ENCODE results near the gene OLFML2B.

Gene OLFML2B

GRCh38 chr1:162004441-162004950 lies 19.2 kb downstream of the OLFML2B start:
- DNase-seq: no peak

GRCh38 chr1:162003830-162004215 lies 19.8 kb downstream of the OLFML2B start:
- DNase-seq: no peak

DNA sequence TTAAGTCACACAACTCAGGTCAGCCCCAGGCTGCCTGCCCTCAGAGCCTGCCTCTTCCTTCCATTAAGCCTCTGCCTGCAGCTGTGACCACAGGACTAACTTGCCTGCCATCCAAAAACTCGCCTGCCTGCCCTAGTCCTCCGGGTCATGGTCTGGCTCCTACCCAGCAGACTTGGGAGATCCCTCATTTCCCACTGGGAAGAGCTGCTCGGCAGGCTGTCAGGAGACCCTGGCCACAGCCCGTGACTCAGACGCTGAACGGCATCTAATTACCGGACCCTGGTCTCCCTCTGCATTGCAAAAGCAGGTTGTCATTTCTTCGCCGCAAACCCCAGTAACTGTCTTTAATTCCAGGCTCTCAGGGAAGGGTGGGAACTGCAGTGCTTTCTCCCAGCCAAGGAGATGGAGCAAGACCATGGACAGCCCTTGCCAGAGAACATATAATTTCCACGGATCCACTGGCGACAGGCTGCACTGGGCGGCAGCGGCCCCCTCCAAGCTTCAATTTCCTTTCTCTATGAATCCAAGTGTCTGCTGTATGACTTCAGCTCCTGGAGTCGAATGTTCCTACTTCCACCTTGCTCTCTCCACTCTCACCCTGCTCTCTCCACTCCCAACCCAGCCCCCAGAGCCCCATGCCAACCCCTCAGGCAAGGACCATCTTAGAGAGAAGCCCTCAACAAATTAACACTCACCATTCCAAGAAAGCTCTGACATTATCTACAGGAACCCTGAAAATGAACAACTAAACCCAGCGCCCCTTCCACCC lies 20.4 kb downstream of the OLFML2B start:
- no peak for DNase-seq

DNA sequence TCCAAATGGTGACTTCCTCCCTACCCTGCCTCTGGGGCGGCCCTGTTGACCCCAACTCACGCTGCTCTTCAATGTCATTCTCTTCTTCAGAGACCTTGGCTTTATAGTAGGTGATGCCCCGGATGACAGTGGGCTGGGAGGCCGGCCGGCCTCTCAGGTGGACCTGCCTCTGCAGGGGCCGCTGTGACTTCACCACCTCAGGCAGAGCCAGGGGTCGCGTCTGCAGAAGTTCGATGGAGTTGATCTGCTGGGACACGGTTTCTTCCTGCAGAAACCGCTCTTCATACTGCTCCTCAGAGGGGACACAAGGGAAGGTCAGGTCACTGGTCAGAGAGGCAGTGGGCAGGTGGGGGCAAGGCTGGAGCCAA lies 23.6 kb downstream of the OLFML2B start:
- no peak for DNase-seq

GRCh38 chr1:161999301-162000052 lies 24.2 kb downstream of the OLFML2B start:
- no peak for DNase-seq

DNA sequence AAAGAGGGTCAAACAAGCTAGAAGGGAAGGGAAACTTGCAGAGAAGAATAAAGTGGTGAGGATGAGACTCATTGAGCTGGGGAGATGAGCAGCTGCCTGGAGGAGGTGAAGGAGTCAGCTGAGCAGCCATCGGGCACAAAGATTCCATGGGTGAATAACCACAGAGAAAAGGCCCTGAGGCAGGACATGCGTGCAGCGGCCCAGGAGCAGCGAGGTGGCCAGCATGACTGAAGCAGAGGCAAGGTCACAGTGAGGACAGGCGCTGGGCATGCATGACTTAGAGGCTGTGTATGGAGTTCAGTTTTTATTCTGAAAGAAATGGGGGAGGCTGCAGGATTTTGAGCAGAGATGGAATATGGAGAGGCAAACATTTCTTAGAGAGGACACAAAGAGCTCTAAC lies 24.9 kb downstream of the OLFML2B start:
- DNase-seq: no peak

DNA sequence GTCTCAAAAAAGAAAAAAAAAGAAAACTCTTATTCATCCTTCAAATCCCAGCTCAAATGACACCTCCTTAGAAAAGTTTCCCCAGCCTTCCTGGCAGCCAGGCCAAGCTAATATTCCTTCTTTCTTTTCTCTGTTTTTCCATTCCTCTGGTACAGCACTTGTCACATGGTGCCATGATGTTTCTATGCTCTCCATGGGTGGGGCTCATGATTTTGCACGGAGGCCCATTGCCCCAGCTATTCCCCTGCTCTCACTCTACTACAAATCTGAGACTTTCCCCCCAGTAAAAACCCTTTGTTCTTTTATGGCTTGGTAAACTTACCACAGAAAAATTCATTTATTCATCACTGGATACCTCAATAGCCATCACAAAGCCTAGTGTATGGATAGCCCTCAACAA lies 26.5 kb downstream of the OLFML2B start:
- no peak for DNase-seq

DNA sequence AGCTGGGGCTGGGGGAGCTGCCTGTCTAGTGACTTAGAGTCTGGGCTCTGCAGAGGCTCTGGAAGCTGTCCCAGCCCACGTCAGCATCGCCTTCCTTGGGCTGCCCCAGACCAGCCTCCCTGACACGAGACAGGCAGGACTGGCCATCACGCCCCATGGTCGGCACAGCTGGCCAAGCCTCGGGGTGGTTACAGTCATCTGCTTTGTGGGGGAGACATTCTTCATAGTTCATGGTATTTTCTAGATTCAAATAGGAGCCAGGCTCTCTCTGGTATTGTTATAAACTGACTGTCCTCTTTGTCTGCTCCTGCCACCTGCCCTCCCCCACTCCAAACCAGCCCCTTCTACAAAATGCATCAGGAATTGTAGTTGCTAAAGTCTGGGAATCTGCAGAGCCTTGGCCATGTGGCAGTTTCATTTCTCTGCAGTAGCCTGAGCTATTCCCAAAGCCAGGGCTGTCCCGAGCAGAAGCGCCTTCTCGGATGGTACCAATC lies 29.4 kb downstream of the OLFML2B start:
- no peak for DNase-seq

GRCh38 chr1:161993576-161993975 lies 30.1 kb downstream of the OLFML2B start:
- no peak for DNase-seq

DNA sequence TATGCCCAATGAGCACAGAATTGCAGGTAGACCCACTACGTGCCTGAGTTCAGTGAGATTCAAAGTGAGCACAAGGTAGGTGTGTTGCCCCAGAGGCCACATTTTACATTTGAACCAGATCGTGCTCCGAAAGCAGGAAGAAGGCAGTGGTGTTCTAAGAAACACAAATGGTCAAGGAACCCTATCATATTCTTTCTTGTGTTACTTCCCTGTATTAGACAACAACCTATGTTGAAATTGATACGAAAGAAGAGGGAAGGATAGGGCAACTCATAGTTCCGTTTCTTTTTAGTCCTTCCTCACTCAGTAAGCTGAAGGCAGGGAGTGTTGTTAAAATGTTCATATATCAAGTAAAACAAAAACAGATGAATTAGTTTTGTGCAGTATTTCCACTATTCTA lies 33.9 kb downstream of the OLFML2B start:
- no peak for DNase-seq

GRCh38 chr1:161989108-161989507 lies 34.6 kb downstream of the OLFML2B start:
- no peak for DNase-seq

DNA sequence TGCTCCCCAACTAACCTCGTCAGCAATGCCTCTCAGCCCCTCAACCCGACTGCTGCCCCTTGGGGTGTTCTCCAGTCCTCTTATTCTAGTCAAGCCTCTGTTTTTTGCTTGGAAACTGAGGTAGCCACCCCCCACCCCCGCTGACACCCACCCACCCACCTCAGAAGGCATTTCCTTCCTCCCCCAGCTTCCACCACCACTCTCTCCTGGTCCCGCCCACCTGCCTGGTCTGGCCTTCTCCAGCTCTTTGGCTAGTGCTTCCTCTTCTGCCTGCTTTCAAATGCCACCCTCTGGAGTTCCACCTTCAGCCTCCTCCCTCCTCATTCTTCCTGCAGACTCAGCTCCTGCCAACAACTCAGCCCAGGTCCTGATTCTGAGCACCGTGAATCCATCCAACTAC lies 35.3 kb downstream of the OLFML2B start:
- no peak for DNase-seq

GRCh38 chr1:161987872-161988271 lies 35.8 kb downstream of the OLFML2B start:
- DNase-seq: no peak

DNA sequence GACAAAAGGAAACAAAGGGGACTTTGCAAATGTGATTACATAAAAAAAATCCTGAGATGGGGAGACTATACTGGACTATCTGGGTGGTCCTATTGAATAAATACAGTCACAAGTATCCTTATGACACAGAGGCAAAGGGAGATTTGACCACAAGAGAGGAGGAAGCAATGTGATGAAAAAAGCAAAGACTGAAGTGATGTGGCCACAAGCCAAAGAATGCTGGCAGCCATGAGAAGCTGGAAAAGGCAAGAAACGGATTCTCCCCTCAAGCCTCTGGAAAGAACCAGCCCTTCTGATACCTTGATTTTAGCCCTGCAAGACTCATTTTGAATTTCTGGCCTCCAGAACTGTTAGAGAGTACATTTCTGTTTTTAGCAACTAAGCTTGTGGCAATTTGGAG lies 36.4 kb downstream of the OLFML2B start:
- no peak for DNase-seq

DNA sequence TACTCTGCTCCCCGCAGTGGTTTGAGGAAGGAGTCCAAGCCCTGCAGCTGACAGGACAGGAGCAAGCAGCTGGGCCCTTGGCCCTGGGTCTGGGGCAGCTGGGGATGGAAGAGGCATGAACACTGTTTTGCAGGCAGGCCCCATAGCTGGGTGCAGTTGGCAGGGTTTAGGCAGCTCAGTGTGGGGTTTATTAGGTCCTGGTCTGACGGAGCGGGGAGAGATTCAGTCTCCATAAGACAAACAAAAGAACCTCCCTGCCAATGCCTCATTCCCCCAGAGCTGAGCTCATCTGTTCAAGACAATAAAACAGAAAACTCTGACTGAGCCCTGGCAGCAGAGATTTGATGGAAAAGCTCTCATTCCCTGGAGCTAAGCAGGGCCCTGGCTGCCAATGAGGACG lies 37.3 kb downstream of the OLFML2B start:
- DNase-seq: no peak

GRCh38 chr1:161985301-161985822 lies 38.3 kb downstream of the OLFML2B start:
- no peak for DNase-seq

DNA sequence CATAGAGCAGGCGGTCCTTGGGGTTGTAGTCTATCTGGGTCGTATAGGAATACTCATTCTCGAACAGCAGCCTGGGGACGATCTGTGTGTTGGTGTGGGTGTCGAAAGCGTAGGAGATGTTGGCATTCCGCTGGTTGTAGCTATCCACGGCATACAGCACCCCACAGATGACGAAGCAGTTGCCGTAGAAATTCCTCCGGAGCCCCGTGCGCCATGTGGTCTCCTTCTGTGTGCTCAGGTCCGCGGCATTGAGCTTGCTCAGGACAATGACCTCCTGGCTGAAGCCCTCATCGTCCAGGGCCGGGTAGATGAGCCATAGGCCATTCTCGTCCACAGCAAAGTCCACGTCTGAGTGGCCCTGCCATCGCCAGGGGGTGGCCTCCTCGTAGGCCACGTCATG lies 39.9 kb downstream of the OLFML2B start:
- DNase-seq: no peak

DNA sequence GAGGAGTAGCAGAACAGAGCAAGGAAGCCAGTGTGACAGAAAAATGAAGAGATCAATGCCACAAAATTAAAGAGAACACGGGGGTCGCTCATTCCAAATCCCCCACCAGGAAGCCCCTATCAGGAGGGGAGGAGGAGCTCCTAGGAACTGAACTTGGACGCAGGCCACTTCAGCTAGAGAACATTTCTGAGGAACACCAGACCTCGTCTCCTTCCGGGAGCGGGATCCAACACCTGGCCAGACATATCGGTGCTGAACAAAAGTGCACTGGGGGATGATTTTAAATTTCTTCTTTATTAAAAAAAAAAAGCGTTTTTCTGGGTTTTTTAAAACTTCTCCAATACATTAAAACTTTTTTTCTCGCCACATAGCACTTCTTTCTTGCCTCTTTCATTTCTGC lies 40.8 kb downstream of the OLFML2B start:
- DNase-seq: no peak

- DNase-seq: no peak
Observed at GRCh38 chr1:161982507-161982895, 41.2 kb downstream of the OLFML2B start.

GRCh38 chr1:161981735-161982506 lies 41.7 kb downstream of the OLFML2B start:
- no peak for DNase-seq

- DNase-seq: no peak
Observed at GRCh38 chr1:161981126-161981525, 42.5 kb downstream of the OLFML2B start.

DNA sequence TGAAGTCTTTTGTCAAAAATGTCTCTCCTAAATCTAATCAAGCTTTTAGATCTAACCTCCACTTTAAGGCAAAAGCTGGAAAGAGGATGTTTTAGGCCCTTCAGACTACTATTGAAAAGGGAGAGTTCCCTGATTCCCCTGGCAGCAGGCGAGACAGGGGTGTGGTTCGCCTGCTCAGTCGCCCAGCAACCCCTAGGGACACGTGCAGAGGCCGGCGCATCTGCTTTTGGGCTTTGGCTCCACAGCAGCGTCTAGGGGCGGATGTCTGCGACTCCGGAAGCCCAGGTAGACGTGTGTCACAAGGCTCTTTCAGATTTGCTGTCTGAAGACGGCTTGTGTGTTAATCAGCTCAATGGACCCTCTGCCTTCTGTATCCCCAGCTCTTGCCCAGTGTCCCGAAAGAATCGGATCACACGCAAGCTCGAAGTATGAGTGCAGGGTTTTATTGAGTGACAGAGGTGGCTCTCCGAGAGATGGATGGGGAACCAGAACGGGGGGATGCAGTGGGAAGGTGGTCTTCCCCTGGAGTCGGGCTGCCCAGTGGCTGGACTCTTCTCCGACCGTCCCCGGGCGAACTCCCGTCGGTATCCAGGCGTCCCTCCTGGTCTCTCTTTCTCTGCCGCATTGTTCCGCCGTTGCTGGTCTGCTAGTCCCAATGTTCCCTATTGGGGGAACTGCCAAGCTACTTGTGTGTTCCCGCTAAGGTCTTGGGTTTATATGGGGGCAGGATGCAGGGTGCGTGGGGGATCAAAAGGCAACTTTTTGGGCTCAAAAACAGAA lies 45.5 kb downstream of the OLFML2B start:
- no peak for DNase-seq
